ENCODE data around the gene CNTD1.

DNA sequence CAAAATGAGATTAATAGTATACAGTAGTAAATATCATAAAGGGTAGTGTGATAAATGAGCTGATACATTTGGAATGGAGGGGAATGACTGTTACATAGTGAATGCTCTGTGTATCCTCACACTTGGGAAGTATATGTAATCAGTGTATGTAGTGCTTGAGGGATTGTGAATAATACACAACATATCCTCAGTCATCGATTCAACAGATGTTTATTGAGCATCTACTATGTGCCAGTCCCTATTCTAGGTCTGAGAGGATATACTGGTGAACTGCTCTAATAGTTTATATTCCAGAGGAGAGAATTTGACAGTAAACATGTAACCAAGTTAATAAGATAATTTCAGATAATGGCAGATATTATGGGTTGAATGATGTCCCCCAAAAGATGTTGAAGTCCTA, 28.8 kb downstream of the CNTD1 start:
- no peak for TF ChIP-seq EZH2 (IDR thresholded peaks at IDR 0.05; ENCODE audit: insufficient read depth, low read length)
- TF ChIP-seq, protein P1, sequence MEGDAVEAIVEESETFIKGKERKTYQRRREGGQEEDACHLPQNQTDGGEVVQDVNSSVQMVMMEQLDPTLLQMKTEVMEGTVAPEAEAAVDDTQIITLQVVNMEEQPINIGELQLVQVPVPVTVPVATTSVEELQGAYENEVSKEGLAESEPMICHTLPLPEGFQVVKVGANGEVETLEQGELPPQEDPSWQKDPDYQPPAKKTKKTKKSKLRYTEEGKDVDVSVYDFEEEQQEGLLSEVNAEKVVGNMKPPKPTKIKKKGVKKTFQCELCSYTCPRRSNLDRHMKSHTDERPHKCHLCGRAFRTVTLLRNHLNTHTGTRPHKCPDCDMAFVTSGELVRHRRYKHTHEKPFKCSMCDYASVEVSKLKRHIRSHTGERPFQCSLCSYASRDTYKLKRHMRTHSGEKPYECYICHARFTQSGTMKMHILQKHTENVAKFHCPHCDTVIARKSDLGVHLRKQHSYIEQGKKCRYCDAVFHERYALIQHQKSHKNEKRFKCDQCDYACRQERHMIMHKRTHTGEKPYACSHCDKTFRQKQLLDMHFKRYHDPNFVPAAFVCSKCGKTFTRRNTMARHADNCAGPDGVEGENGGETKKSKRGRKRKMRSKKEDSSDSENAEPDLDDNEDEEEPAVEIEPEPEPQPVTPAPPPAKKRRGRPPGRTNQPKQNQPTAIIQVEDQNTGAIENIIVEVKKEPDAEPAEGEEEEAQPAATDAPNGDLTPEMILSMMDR (IDR thresholded peaks at IDR 0.05; ENCODE audit: insufficient read depth, low read depth, low read length), result no peak
